ENCODE results near the gene NFE2.

Gene NFE2

DNA sequence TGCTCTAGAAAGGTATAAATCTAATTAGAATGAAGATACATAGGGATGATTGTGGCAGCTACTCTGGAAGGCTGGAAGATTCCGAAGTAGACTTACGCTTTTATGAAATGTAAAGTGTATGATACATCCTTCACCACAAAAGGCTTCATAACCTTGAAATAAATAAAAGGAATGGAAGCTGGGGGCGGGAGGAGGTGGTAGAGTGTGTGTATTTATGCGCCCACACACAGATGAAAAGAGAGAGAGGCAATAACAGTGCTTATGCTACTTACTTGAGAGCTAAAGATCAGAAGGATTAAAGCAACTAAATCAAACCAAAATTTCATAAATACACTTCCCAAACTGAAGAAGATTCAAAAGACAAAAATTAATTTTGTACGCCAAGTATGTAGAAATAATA lies 51.3 kb downstream of the NFE2 start:
- no peak for DNase-seq (ENCODE audit: low read depth in 3 of 3)

DNA sequence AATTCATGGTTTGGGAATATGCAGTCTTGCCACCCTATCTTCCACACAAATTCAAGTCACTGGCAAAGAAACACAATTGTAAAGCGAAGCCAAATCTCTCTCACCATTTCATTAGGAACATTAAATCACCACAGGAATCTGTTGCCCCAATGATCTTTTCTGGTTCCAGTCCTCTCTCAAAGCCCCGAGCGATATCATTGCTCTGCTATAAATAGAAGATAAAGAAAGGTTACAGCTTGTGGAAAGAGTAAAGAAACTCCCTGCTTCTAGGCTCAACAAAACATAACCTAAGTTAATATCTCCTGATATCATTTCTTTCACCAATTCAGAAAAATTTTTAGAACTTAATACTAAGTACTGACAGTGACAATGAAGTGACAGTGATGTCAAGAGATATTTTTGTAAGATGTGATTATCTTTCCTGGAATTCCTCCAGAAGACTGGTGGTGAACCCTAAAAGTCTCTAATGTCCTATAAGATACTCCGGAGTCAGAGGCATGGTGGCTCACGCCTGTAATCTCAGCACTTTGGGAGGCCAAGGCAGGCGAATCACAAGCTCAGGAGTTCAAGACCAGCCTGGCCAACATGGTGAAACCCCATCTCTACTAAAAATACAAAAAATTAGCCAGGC lies 54.7 kb downstream of the NFE2 start:
- DNase-seq (ENCODE audit: low read depth in 3 of 3): no peak
